HG03066 (cell line): ENCODE results near the gene RNF123.

Experiments
- ATAC-seq: cut with Tn5 transposase; IDR thresholded peaks from one replicate; pipeline ENCODE4 v1.9.1; 2021; ENCODE audit warnings: low read depth; ENCODE audit not compliant: unreplicated experiment

Gene RNF123

DNA sequence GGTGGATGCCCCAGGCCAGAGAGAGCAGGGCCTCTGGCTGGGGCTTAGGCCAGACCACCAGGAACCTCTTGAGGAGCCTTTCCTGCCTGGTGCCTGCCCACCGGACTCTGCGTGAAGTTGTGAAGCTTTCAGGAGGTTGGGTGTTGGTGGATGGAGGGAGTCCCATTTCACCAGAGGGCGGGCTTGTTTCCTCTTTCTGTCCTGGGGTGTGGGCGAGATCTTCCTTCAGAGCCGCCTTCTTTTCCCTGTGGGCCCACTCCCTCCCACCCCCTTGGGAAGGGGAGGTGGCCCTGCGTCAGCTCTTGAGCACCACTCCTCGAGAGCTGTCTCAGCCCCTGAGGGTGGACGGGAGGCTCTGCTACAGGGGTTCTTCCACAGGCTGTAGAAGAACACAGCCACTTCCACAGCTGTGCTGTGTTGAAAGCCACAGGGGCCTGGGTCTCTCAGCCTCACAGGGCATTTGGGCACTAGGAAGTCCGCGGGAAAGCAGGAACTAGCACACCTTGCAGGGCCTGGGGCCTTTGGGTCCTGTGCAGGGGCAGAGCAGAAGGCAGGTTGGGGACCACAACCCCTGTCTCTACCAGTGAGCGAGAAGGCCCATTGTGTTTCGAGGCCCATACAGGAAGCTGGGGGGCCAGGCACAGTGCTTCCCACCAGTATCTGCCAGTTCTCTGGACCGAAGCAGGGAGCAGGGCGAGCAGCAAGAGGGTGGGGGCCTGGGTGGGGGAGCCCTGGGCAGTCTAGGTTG is 28.0 kb downstream of the RNF123 start:
- ATAC-seq = no peak

DNA sequence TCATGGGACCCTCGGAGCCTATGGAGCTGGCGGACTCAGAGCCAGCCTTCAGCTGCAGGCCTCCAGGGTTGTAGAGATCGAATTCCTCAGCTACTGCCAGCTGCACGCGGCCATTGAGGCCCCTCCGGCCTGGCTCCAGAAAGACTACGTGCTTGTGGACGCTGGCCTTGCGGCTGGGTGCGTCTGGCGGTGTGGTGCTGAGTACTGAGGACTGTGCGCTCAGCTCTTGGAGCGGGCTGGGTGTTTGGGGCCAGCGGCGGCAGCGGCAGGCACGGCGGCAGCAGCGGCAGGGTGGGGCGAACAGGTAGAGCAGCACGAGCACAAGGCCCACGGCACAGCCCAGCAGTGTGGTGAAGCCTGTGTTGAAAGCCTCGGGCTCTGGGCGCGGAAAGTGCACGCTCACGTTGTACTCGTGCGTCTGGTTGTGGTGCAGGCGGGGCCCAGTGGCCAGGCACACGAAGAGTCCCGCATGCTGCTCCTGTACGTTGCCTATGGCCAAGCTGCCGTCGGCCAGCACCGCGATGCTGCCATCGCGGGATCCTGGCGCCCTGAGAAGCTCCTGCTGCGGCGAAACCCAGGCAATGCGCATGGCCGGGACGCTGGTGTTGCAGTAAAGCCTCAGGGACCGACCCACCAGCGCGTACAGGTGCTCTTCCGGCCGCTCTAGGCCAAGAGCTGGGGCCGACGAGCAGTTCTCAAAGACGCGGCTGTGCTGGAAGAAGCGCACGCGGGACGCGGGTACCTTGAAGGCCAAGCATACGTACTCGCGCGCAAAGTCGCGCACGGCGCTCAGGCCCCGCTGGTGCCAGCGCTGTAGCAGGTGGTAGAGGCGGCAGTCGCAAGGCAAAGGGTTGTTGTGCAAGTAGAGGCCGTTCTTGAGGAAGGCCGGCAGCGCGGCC is 28.9 kb downstream of the RNF123 start:
- no peak for ATAC-seq

DNA sequence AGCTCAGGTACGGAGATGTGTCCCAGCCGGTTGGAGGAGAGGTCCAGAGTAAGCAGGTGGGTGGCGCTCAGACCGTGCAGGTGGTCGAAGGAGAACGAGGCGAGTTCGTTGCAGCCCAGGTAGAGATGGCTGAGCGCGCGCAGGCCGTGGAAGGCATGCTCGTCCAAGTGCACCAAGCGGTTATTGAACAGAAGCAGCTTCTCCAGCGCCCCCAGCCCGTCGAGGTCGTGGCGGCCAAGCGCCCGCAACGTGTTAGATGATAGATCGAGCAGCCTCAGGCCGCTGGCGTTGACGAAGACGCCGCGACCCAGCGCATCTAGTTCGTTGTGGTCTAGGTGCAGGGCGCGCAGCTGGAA is 29.5 kb downstream of the RNF123 start:
- no peak for ATAC-seq

DNA sequence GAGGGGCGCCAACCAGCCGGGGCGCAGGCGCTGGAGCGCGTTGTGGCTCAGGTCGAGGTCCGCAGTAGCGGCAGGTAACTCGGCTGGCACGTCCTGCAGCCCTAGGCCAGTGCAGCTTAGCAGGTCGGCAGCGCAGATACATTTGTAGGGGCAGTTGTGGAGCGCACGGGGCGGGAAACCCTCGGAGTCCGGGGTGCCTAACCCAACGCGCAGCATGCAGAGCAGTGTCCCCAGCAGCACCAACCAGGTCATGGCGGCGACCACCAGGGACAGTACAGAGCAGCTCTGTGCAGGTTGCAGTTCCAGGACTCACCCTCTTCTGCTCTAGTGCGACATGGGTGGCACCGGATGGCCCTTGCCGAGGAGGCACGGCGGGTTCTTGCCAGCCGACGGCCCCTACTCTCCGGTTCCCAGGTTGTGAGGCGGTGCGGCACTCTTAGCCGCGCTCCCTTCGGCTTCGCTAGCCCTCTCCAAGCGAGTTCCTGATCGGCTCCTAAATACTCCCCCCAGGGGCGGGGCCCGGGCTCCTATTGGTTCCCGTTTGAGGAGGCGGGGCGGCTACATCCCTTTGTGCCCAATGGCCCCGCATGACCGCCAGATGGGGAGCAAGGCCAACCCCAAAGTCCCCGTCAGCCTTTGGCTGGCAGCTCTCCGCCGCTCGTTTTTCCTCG is 30.0 kb downstream of the RNF123 start, which contains the start of gene AMIGO3:
TSS of gene AMIGO3 (minus strand) at position 471 of the 671 bp plus-strand sequence. CDS start at position 252, 219 bp downstream.
- peak; percentile 57 for ATAC-seq

DNA sequence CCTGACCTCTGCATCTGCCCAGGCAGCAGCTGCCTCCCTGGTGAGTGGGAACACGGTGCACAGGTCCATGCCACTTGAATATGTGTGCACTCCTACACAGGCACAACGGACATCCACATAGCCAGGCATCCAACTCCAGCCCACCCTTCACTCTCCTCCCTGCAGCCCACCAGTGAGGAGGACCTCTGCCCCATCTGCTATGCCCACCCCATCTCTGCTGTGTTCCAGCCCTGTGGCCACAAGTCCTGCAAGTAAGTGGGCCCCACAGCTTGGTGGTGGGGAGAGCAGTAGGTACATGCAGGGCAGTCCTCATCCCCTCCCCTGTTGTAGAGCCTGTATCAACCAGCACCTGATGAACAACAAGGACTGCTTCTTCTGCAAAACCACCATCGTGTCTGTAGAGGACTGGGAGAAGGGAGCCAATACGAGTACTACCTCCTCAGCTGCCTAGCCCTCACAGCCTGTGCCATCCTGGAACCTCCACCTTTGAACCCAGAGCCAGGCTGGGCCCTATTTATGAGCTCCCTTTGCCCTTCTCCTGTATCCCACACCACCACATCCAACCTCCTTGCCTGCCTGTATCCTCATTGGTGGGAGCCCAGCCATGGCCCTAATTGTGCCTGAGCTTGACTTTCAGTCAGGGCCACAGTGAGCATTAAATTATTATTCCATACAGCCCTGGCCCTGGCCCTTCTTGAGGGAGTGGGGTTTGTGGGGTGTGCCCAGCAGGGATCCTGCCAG is 31.7 kb downstream of the RNF123 start:
- no peak for ATAC-seq

DNA sequence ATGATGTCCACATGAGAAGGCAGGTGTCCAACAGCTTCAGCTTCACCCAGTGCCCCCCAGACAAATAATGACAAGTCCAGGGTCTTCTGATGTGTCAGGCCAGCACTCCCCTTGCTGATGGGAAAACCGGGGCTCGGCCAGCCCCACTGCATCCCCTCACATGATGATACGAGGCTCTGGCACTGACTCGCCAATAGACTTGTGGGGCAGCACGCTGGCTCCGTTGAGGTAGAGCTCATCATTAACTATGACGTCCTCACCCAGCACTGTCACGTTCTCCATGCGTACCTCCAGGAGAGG is 32.2 kb downstream of the RNF123 start:
- ATAC-seq = no peak

DNA sequence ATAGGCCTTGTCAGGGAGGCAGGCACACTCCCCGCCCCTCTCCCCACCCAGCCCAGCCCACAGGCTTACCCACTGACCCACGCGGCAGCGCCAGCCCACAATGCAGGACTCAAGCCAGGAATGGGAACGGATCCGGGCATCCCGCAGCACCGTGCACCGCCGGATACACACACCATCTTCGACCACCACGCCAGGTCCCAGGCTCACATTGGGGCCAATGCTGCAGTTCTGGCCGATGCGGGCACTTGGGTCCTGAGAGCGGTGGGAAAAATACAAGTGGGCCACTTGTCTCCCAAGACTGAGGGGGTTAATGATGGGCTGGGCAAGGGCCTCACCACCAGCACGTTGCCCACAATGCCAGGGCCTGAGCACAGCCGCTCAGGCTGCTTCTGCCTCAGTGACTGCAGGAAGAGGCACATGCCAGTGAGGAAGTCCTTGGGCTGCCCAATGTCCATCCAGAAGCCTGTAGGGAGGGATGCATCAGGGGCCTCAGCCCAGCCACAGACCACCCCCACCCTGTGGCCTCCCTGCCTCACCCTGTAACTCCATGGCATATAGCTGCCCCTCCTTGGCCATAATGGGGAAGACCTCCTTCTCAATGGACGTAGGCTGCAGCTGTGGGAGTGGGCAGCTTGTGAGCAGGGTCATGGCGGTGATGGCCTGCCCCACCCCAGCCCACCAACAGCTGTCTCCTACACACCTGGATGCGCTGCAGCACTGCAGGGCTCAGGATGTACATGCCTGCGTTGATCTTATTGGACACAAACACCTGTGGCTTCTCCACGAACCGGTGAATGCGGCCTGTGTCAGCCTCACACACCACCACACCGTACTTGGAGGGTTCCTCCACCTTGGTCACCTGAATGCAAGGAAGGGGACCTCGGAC is 32.8 kb downstream of the RNF123 start:
- ATAC-seq = no peak

DNA sequence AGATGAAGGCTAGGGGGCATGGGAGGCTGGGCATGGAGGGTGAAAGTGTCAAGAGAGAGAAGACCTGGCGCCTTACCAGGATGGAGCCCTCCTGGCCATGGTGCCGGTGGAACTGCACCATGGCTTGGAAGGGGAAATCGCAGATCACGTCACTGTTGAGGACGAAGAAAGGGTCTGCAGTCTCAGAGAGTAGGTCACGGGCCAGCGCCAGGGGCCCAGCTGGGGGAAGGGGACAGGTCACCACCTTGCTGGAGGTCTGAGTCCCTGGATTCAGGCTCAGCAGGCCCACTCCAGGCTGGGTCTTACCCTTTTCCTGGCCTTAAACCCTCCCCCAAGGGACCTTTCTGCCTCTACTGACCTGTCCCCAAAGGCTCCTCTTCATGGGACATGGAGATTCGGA is 33.5 kb downstream of the RNF123 start:
- ATAC-seq = no peak

DNA sequence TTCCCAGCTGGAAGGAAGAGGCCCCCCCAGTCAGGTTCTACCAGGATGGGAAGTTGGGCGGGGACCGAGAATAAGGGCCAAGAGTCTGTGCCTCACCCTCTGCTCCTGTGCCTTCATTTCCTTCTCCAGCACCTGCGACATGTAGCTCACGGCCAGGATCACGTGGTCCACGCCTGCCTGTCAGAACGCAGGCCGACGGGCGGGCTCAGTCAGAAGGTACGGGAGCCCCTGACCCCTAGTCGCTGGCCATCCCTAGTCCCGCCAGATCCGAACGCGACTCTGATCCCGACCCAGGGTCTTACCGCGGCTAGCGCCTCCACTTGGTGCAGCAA is 33.9 kb downstream of the RNF123 start:
- no peak for ATAC-seq

DNA sequence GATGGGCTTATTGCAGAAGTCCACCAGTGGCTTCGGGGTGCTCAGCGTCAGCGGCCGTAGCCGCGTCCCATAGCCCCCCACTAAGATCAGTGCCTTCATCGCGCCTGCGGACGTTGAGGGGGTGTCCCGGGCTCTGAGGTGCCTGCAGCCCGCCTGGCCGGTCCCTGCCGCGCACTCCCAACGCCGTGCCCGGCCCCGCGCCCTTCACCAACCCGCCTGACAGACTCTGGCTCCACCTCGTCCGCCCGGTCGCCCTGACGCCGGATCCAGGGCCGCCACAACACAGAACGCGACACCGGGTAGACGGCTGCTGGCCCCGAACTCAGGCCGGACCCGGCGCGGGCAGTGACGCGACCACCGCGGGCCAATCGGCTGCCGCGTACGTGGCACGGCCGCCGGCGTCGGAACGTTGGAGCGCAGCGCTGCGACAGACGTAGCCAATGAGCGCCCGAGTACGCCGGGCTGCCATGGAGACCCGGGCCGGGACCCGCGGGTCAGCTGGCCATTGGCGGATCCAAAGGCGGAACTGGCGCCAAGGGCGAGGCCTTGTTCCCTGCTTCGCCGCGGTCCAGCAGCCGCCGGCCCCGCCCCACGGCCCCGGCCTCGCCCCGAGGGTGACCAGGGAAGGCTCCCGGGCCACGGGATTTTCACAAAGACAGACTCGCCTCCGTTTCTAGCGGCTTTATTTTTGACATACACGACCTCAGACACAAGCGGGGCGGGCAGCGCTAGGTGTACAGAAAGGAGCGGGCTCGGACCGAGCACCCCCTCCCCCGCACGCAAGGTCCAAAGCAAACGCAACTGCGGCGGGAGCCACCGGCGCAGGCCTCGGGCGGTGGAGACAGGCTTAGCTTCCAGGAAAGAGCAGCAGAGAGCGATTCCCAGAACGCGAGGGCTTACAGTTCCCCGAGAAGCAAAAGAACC is 34.5 kb downstream of the RNF123 start, which contains the start of gene GMPPB:
TSS of gene GMPPB (minus strand) at position 324 of the 924 bp plus-strand sequence. CDS start at position 99, 225 bp downstream.
- ATAC-seq = peak; percentile 74

DNA sequence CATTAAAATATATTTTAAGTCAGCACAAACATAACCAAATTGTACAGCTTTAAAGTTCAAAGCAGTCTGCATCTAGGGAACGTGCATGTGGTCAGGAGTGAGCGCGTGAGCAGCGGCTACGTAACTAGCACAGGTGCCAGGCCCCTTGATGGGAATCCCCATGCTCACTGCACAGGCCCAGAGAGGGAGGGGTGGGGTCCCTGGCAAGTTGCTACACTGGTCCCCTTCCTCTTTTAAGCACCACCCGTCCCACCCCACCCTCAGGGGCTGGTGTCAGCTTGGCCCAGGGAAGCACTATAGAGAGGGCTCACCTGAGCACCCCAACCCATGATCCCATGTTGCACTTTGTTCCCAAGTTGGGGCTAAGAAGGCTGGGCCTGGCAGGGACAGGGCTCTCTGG is 35.2 kb downstream of the RNF123 start:
- ATAC-seq = no peak

DNA sequence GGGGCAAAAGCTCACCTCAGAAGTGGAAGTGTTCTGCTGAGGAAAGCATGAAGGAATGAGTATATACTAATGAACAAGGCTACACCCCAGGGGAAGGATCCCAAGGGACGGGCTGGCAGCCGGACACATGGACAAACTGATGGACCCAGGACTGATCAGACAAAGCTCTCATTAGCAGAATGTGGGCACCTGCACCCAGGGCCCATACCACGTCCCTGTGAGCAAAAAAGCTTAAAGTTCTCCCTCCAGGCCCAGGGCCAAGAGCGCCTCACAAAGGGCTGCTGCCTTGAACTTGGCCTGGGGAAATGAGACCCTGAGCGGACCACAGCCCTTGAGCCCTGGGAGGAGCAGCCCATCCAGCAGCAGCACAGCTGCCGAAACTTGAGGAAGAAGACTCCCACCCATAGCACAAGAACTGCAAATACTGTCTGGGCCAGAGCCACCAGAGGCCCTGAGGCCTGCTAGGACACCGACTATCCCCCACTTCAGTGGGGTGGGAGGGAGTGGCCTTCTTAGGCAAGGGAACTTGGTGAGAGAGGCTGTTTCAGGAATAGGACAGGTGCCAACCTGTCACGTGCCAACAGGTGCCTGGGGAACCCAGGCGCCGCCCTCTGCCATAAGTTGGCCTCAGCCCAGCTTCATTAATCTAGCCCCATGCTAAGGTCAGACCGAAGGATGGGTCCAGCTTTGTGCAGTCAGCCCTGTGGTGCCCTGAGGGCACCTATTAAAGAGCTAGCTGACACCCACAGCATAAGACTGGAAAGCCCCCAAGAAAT is 36.7 kb downstream of the RNF123 start:
- no peak for ATAC-seq

DNA sequence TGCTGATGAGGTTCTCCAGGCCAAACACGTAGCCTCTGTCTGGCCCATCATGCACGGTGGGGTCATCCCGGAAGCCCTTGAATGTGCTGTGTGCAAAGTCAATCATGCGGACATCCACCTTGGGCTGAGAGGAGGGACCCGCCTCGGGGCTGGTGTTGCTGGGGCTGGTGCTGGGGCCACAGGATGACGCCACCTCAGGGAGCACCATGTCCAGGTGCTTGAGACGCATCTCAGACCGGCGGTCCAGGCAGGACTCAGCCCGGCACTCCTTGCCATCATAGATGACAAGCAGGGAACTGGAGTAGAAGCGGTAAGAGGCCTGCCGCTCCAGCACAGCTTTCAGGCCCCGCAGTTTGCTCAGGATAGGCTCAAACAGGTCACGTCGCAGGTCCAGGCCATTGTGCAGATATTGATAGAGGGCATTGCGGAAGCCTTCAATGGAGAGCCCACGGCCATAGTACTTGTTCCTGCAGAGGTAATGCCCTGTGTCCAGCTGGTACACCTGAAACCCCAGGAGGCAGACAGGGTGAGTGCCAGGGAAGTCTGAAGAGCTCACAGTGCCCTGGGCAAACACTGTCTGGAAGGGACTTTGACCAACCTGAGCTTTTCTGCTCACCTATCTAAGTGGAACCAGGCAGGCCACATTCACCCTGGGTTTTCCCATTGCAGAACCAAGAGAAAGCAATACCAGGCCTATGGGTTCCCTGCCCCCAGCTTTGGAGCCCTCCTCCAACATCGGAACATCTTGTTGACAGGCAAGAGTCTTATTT is 38.0 kb downstream of the RNF123 start:
- ATAC-seq = no peak

DNA sequence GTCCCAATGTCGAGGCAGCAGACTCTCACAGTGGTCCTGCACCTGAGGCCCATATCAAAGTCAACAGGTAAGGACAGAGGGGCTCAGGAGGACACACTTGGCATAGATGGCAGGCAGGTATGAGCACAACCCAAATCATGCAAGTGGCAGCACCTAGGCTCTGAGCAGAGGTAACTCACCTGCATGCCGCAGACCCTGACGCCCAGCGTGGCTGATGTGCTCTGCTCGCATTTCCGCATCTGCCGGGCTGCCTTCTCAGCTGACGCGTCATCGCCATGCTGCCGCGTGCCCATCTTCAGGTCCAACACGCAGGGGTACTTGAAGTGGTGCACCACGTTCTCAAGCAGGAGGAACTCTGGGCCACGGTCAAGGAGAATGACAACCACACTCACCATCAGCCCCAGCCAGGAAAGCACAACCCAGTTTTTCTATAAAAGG is 38.6 kb downstream of the RNF123 start:
- no peak for ATAC-seq

DNA sequence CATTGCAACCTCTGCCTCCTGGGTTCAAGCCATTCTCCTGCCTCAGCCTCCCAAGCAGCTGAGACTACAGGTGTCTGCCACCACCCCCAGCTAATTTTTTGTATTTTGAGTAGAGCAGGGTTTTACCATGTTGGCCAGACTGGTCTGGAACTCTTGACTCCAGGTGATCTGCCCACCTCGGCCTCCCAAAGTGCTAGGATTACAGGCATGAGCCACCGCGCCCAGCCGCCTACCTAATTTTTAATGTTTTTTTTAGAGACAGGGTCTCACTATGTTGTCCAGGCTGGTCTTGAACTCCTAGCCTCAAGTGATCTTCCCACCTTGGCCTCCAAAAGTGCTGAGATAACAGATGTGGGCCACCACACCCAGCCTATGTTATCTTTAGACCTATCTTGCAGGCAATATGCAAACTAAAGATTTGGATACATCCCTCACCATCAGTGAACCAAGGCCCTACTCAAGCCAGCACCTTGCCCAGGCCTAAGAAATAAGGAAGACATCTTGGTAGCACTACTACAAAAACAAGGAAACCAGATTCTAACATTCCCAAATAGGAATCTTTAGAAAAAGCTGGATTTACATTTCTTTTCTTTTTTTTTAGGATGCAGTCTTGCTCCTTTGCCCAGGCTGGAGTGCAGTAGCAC is 40.7 kb downstream of the RNF123 start:
- no peak for ATAC-seq

DNA sequence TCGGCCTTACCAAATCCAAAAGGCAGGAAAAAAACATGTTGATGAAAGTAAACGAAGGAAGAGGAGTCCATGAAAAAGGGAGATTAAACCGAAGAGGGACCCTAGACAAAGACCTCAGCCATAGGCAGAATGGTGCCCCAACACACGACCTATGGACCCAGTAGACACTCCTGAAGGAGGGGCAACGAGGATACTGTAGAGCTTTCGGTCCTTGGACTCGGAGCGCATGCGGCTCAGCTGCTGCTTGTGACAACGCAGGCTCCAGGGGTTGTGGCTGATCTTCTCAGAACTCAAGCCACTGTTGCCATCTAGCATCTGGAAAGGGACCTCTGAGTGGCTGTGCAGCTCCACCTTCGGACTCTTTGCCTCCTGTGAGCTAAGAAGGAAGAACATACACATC is 43.2 kb downstream of the RNF123 start:
- ATAC-seq = no peak

DNA sequence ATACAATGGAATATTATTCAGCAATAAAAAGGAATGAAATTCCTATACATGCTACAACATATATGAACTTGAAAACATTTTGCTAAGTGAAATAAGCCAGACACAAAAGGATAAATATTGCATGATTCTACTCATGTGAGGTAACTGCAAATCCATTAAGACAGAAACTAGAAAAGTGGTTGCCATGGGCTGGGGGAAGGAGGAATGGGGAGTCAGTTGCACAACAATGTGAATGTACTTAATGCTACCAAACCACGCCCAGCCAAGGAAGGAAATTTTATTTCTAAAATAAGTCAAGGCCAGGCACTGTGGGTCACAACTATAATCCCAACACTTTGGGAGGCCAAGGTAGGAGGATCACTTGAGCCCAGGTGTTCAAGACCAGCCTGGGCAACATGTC is 44.2 kb downstream of the RNF123 start:
- no peak for ATAC-seq
